ENCODE data around the gene CELF5.

CELF5 gene

GRCh38 chr19:3275583-3276340 is 51.3 kb downstream of the CELF5 start:
- H2AFZ ChIP-seq (ENCODE audit: low read length), result no peak overlapping the region
- peak overlapping the region; percentile 9; the same call in 1 of the 2 replicates for H3K9ac ChIP-seq (ENCODE audit: low read length)
- H3K9me3 ChIP-seq (ENCODE audit: low read length), result no peaks in the 10 kb centered on the region
- no peaks in the 10 kb centered on the region for H3K79me2 ChIP-seq (ENCODE audit: insufficient read depth, low read length)
- no peaks in the 10 kb centered on the region for H3K36me3 ChIP-seq (ENCODE audit: insufficient read depth, low read length)
- H4K20me1 ChIP-seq (ENCODE audit: insufficient read depth, low read length), result no peaks in the 10 kb centered on the region
- no peak overlapping the region for H3K27ac ChIP-seq (ENCODE audit: low read depth, low read length, poor library complexity, severe bottlenecking)
- H3K4me2 ChIP-seq (ENCODE audit: low read length), result peak overlapping the region; percentile 74
- H3K4me1 ChIP-seq (ENCODE audit: insufficient read depth, low read length, severe bottlenecking), result peaks cover 5% of the 10 kb centered on the region
- no peaks in the 10 kb centered on the region for H3F3A ChIP-seq (ENCODE audit: insufficient read depth, low read length)
- no peak for TF ChIP-seq EZH2 (IDR thresholded peaks at IDR 0.05; ENCODE audit: borderline replicate concordance, low read length)
- TF ChIP-seq CTCF (IDR thresholded peaks at IDR 0.05; ENCODE audit: low read length), result peak; percentile 46; the same call in 1 of the 2 replicates
- H3K27me3 ChIP-seq (ENCODE audit: insufficient read depth, low read length), result peaks cover 5% of the 10 kb centered on the region; the same call in 1 of the 2 replicates
- H3K9me2 ChIP-seq (ENCODE audit: low read depth, low read length), result no peaks in the 10 kb centered on the region
- H3K4me3 ChIP-seq (ENCODE audit: low read depth, low read length, poor library complexity, severe bottlenecking), result peak overlapping the region; percentile 59

GRCh38 chr19:3276341-3276799 is 51.9 kb downstream of the CELF5 start:
- TF ChIP-seq EZH2 (IDR thresholded peaks at IDR 0.05; ENCODE audit: borderline replicate concordance, low read length) (no peak), CTCF (IDR thresholded peaks at IDR 0.05; ENCODE audit: low read length) (no peak)
- no peaks in the 10 kb centered on the region for H3F3A ChIP-seq (ENCODE audit: insufficient read depth, low read length)
- no peak overlapping the region for H3K27ac ChIP-seq (ENCODE audit: low read depth, low read length, poor library complexity, severe bottlenecking)
- H4K20me1 ChIP-seq (ENCODE audit: insufficient read depth, low read length), result no peaks in the 10 kb centered on the region
- peak overlapping the region; percentile 17 for H3K4me3 ChIP-seq (ENCODE audit: low read depth, low read length, poor library complexity, severe bottlenecking)
- no peak overlapping the region for H3K9ac ChIP-seq (ENCODE audit: low read length)
- no peaks in the 10 kb centered on the region for H3K9me2 ChIP-seq (ENCODE audit: low read depth, low read length)
- H3K36me3 ChIP-seq (ENCODE audit: insufficient read depth, low read length), result no peaks in the 10 kb centered on the region
- peaks cover 5% of the 10 kb centered on the region for H3K4me1 ChIP-seq (ENCODE audit: insufficient read depth, low read length, severe bottlenecking)
- no peaks in the 10 kb centered on the region for H3K9me3 ChIP-seq (ENCODE audit: low read length)
- no peaks in the 10 kb centered on the region for H3K79me2 ChIP-seq (ENCODE audit: insufficient read depth, low read length)
- peaks cover 5% of the 10 kb centered on the region; the same call in 1 of the 2 replicates for H3K27me3 ChIP-seq (ENCODE audit: insufficient read depth, low read length)
- no peak overlapping the region for H2AFZ ChIP-seq (ENCODE audit: low read length)
- H3K4me2 ChIP-seq (ENCODE audit: low read length), result no peak overlapping the region

GRCh38 chr19:3277649-3278048 is 53.2 kb downstream of the CELF5 start:
- no peak overlapping the region for H3K4me3 ChIP-seq (ENCODE audit: low read depth, low read length, poor library complexity, severe bottlenecking)
- peaks cover 5% of the 10 kb centered on the region for H3K4me1 ChIP-seq (ENCODE audit: insufficient read depth, low read length, severe bottlenecking)
- H2AFZ ChIP-seq (ENCODE audit: low read length), result no peak overlapping the region

More at GRCh38 chr19:3277649-3278048, 53.2 kb downstream of the CELF5 start:
- no peak for TF ChIP-seq EZH2 (IDR thresholded peaks at IDR 0.05; ENCODE audit: borderline replicate concordance, low read length)
- TF ChIP-seq CTCF (IDR thresholded peaks at IDR 0.05; ENCODE audit: low read length), result no peak
- no peaks in the 10 kb centered on the region for H3K9me3 ChIP-seq (ENCODE audit: low read length)
- no peaks in the 10 kb centered on the region for H3K79me2 ChIP-seq (ENCODE audit: insufficient read depth, low read length)
- H4K20me1 ChIP-seq (ENCODE audit: insufficient read depth, low read length), result no peaks in the 10 kb centered on the region
- no peaks in the 10 kb centered on the region for H3F3A ChIP-seq (ENCODE audit: insufficient read depth, low read length)
- H3K9me2 ChIP-seq (ENCODE audit: low read depth, low read length), result no peaks in the 10 kb centered on the region
- no peak overlapping the region for H3K27ac ChIP-seq (ENCODE audit: low read depth, low read length, poor library complexity, severe bottlenecking)
- no peak overlapping the region for H3K4me2 ChIP-seq (ENCODE audit: low read length)
- H3K9ac ChIP-seq (ENCODE audit: low read length), result no peak overlapping the region
- no peaks in the 10 kb centered on the region for H3K36me3 ChIP-seq (ENCODE audit: insufficient read depth, low read length)
- peaks cover 5% of the 10 kb centered on the region; the same call in 1 of the 2 replicates for H3K27me3 ChIP-seq (ENCODE audit: insufficient read depth, low read length)
